Mucosa of rectum (tissue), 2 donors: Measurements from ENCODE around the gene CAMK2G.

Experiments
- H3K27ac ChIP-seq, 2 donors: one replicate each; pipeline ENCODE4 v1.7.0; 2013; ENCODE audit warnings: inconsistent platforms in 2 of 2, low read depth in 2 of 2, low read length in 2 of 2
- H3K27me3 ChIP-seq, 2 donors: one replicate each; pipeline ENCODE4 v1.7.0; 2013; ENCODE audit warnings: low read length in 2 of 2; ENCODE audit not compliant: control insufficient read depth in 2 of 2, insufficient read depth in 2 of 2
- H3K36me3 ChIP-seq, 2 donors: one replicate each; pipeline ENCODE4 v1.7.0; 2013; ENCODE audit warnings: low read length in 2 of 2; ENCODE audit not compliant: control insufficient read depth in 2 of 2, insufficient read depth in 2 of 2
- H3K4me1 ChIP-seq, 2 donors: one replicate each; pipeline ENCODE4 v1.7.0; 2013; ENCODE audit warnings: low read length in 2 of 2, mild to moderate bottlenecking in 1 of 2; ENCODE audit not compliant: control insufficient read depth in 2 of 2, insufficient read depth in 2 of 2
- H3K4me3 ChIP-seq, 2 donors: one replicate each; pipeline ENCODE4 v1.7.0; 2013; ENCODE audit warnings: low read length in 2 of 2
- H3K9ac ChIP-seq, 2 donors: one replicate each; pipeline ENCODE4 v1.7.0; 2013; ENCODE audit warnings: low read length in 2 of 2, low read depth in 1 of 2, mild to moderate bottlenecking in 1 of 2
- H3K9me3 ChIP-seq, 2 donors: one replicate each; pipeline ENCODE4 v1.7.0; 2013; ENCODE audit warnings: low read length in 2 of 2; ENCODE audit not compliant: control insufficient read depth in 2 of 2
- donor health status: healthy.
- donor health status: Normal muscosa, but diverticular disease.

The CAMK2G gene

DNA sequence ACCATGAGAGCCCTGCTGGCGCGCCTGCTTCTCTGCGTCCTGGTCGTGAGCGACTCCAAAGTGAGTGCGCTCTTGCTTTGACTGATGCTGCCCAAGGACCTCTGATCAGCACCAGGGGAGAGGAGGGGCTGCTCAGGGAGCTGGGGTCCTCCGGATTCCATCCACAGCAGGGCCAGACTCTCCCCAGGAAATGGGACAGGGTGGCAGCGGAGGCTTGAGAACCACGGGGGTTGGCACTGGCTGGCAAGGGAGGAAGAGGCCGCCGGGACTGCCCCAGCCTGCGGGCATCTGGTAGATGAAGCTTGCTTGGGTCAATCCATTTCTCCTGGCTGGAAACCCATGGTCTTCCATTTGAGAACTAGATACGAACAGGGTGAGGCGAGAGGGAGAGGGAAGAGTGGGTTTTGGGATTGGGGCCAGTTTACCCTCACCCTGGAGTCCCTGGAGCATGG lies 37.2 kb upstream of the CAMK2G start:
- Histone ChIP-seq H3K9me3 (no peaks in the 10 kb centered on the region), H3K4me1 (peaks cover 20 to 36% of the 10 kb centered on the region in 2 donors), H3K4me3 (peak overlapping the region; percentile 61 to 67), H3K9ac (peak overlapping the region; percentile 35 to 70), H3K36me3 (no peaks in the 10 kb centered on the region), H3K27ac (peak overlapping the region; percentile 59 to 62), H3K27me3 (peaks cover 5 to 7% of the 10 kb centered on the region in 2 donors)

DNA sequence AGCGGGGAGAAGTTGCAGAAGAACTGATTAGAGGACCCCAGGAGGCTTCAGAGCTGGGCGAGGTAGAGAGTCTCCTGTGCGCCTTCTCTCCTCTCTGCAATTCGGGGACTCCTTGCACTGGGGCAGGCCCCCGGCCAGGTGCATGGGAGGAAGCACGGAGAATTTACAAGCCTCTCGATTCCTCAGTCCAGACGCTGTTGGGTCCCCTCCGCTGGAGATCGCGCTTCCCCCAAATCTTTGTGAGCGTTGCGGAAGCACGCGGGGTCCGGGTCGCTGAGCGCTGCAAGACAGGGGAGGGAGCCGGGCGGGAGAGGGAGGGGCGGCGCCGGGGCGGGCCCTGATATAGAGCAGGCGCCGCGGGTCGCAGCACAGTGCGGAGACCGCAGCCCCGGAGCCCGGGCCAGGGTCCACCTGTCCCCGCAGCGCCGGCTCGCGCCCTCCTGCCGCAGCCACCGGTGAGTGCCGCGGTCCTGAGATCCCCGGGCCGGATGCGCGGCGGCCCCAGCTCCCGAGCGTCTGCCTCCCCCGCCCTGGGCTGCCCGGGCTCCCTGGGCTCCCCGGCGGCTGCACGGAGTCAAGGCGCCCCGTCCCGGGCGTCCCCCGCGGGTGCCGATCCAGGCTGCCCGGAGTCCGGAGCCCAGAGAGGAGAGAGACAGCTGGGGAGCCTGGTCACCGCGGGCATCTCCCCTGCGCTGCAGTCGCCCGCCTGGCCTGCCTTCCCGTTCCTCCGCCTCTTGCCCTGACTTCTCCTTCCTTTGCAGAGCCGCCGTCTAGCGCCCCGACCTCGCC lies 36.6 kb upstream of the CAMK2G start, which contains the start of gene PLAU:
PLAU (plus strand) TSS at position 369 of the 789 bp plus-strand sequence. CDS start 424 bp downstream, outside the sequence.
- H3K9me3 ChIP-seq: no peaks in the 10 kb centered on the region
- H3K4me3 ChIP-seq: peak within 1 kb of the TSS; percentile 61 to 67
- peaks cover 20 to 36% of the 10 kb centered on the region in 2 donors for H3K4me1 ChIP-seq
- peak within 1 kb of the TSS; percentile 35 to 70 for H3K9ac ChIP-seq
- no peaks in the 10 kb centered on the region for H3K36me3 ChIP-seq
- peak within 1 kb of the TSS; percentile 59 to 62 for H3K27ac ChIP-seq
- H3K27me3 ChIP-seq: peaks cover 5 to 7% of the 10 kb centered on the region in 2 donors

DNA sequence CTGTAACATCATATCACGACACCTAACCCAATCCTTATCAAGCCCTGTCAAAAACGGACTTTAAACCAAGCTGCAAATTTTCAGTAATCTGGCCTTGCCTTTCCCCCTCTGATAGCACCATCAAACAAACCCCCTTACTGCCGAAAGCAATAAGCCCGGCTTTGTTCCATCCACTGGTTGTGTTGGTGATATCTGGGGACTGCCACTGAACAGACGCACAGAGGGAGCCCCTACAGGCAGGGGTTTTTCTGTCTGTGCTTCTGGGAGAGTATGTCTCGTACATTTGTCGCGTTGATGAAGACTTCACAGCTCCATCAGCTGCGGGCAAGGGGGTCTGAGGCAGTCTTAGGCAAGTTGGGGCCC lies 36.0 kb upstream of the CAMK2G start:
- no peaks in the 10 kb centered on the region for H3K9me3 ChIP-seq
- peak overlapping the region; percentile 61 to 67 for H3K4me3 ChIP-seq
- H3K9ac ChIP-seq: peak overlapping the region; percentile 27 to 70
- H3K36me3 ChIP-seq: no peaks in the 10 kb centered on the region
- peaks cover 5 to 7% of the 10 kb centered on the region in 2 donors for H3K27me3 ChIP-seq
- peaks cover 20 to 32% of the 10 kb centered on the region in 2 donors for H3K4me1 ChIP-seq
- peak overlapping the region; percentile 59 to 62 for H3K27ac ChIP-seq

DNA sequence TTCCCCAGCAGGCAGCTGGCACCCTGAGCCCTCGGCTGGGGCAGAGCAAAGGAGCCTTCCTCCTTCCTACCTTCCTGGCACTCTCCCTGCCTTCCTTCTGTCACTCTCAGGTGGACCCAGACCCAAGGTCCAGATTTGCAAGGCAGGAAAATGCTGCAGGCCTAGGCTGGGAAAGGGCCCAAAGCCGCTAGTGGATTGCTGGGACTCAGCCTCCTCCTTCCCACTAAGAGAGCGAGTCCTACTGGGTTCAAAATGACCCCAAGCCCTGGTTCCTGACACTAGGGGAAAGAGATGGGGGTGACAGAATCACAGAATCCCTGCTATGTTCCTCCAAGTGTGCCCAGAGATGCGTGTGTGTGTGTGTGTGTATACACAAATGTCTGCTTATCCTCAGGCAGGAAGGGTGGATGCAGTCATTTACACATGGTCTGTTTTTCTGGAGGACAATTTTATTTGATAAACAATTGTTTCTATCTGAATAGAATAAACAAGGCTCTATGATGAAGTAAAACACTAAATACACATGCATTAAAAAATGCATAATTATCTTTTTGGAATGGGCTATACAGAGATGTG lies 35.3 kb upstream of the CAMK2G start:
- Histone ChIP-seq H3K4me1 (peaks cover 20 to 29% of the 10 kb centered on the region in 2 donors), H3K9me3 (no peaks in the 10 kb centered on the region), H3K27me3 (peaks cover 5 to 7% of the 10 kb centered on the region in 2 donors), H3K9ac (peak overlapping the region; percentile 5 to 8), H3K36me3 (no peaks in the 10 kb centered on the region), H3K27ac (peak overlapping the region; percentile 59 to 74), H3K4me3 (peak overlapping the region in 1 of 2 donors; percentile 9)

DNA sequence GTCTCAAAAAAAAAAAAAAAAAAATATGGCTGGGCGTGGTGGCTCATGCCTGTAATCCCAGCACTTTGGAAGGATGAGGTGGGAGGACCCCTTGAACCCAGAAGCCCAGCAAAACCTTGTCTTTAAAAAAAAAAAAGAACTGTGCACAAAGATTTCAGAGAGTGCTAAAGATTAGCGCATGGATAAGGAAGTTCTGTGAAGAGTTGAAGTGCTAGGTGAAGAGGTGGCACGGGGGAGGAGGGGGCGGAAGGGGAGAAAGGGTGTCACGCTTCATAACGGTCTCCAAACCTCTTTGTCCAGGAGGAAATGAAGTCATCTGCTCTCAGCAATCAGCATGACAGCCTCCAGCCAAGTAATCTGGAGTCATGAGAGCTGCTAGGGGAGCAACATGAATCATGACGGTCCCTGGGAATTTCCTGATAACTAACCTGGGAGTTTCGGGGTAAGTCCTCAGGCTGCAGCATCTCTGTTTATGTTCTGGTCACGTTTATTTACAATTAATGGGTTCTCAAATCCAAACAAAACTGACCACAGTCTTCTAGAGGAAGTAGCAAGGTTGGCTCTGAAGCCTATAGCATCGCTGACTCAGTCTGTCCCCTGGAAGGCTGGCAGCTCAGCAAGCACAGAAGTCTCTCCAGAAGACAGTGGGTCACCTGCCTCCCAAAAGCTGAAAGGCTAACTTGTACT lies 34.6 kb upstream of the CAMK2G start:
- no peak overlapping the region for H3K9ac ChIP-seq
- H3K9me3 ChIP-seq: no peaks in the 10 kb centered on the region
- peak overlapping the region; percentile 59 to 74 for H3K27ac ChIP-seq
- H3K36me3 ChIP-seq: no peaks in the 10 kb centered on the region
- peaks cover 20 to 28% of the 10 kb centered on the region in 2 donors for H3K4me1 ChIP-seq
- peak overlapping the region in 1 of 2 donors; percentile 9 for H3K4me3 ChIP-seq
- H3K27me3 ChIP-seq: peaks cover 5 to 7% of the 10 kb centered on the region in 2 donors

DNA sequence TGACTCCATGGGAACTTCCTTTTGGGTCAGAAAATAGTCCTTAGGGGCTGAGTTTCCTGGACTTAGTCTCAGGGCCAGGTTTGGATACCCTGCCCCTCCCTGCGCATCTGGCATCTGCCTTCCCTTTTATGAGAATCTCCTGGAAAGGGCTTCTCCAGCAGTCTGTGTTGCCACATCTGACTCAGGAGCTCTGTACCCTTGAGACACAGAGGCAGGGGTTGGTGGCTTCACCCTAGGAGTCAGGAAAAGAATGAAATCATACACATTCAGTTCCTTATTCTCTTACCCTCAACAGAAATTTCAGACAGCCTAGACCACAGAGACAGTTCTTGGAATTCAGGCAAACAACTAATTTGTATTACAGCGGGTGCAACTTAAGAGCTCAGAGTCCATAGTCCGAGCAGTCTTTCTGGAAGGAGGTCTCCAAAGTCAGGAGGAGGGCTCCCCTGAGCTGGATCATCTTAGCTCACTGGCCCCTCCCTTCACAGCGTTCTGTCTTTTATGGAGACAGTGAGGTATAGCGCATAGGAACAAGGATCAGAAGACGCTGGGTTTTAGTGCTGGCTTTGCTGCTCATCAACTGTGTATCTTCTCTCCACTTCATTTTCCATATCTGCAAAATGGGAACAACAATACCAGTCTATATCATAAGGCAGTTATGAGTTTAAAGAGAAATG lies 33.6 kb upstream of the CAMK2G start:
- peaks cover 4 to 7% of the 10 kb centered on the region in 2 donors for H3K27me3 ChIP-seq
- H3K9ac ChIP-seq: peak overlapping the region in 1 of 2 donors; percentile 44
- H3K36me3 ChIP-seq: no peaks in the 10 kb centered on the region
- H3K4me3 ChIP-seq: no peak overlapping the region
- H3K4me1 ChIP-seq: peaks cover 20 to 26% of the 10 kb centered on the region in 2 donors
- peak overlapping the region; percentile 66 to 86 for H3K27ac ChIP-seq
- H3K9me3 ChIP-seq: no peaks in the 10 kb centered on the region

DNA sequence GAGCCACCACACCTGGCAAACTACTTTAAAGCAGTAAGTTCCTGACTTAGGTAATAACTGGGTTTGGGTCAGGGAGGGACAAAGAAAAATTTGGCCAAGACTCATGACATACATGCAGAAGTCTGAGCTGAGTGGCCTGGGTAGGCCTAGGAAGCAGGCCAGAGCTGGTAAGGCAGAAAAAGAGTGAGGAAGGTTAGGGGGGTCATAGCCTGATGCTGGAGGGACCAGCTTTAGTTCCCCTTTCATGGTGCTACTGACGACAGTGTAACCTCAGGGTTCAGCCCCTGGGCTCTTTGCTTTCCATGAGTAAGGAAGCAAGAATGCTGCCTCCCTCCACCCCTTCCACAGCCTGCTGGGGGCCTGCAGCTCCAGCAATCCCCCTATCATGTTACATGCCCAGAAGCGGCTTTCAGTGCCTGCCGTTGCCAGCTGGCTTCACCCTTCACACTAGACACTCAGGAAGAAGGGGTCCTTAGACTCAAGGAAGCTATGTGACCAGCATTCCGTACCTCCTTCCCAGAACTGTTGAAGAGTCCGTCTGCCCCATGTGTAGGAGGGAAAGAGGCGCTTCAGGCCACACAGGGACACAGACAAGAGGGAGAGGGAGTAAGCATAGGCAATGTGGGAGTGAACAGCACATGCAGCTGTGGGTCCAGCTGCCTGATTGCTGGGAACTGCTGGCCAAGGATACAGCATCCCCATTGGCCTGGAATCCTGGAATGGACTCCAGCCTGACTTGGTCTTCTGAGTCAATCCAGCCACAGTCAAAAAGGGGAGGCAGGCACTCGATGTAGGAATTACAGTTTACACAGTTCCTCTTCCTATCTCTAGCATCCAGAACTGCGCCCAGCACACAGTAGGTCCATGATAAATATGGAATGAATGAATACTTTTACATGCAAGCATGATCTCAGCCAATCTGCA lies 32.4 kb upstream of the CAMK2G start:
- Histone ChIP-seq H3K9me3 (no peaks in the 10 kb centered on the region), H3K4me1 (peaks cover 20 to 26% of the 10 kb centered on the region in 2 donors), H3K9ac (peak overlapping the region in 1 of 2 donors; percentile 47)

DNA sequence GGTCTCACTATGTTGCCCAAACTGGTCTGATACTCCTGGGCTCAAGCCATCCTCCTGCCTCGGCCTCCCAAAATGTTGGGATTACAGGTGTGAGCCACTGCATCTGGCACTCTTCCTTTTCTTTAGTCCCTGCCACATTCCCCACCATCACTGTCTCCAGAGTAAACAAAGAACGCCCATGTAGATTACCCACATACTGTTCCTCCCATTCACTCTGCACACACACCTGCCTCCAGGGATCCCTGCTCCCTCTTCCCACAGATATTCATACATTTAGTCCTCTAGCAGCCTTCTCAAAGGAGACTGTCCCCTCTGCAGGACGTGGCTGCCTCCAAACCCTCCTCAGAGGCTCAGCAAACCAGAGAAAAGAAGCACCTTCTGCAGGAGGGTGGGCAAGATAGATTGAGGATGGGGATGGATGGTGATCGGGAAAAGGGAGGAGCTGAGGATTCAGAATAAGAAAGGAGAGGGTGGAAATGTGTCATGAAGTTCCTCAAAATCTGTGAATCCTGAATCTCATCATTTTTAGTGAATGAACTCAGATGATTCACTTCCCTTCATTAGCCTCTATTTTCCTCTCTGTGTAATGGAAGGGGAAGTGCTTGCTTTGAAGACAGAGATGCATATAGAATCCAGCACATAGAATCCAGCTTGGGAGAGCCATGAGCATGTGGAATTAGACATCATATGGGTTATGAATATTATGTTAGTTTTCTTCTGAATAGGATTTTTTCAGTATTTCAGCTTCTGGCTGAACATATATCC lies 31.1 kb upstream of the CAMK2G start:
- Histone ChIP-seq H3K9ac (no peak overlapping the region), H3K9me3 (no peaks in the 10 kb centered on the region), H3K4me3 (no peak overlapping the region), H3K27me3 (no peaks in the 10 kb centered on the region), H3K36me3 (no peaks in the 10 kb centered on the region), H3K27ac (peak overlapping the region; percentile 66 to 86), H3K4me1 (peaks cover 16 to 20% of the 10 kb centered on the region in 2 donors)

More for the DNA sequence above, 32.4 kb upstream of the CAMK2G start:
- Histone ChIP-seq H3K36me3 (no peaks in the 10 kb centered on the region), H3K4me3 (no peak overlapping the region), H3K27me3 (peaks cover 0 to 3% of the 10 kb centered on the region in 2 donors), H3K27ac (peak overlapping the region; percentile 66 to 86)
